ENCODE results near the gene TMEM147.

Gene TMEM147

DNA sequence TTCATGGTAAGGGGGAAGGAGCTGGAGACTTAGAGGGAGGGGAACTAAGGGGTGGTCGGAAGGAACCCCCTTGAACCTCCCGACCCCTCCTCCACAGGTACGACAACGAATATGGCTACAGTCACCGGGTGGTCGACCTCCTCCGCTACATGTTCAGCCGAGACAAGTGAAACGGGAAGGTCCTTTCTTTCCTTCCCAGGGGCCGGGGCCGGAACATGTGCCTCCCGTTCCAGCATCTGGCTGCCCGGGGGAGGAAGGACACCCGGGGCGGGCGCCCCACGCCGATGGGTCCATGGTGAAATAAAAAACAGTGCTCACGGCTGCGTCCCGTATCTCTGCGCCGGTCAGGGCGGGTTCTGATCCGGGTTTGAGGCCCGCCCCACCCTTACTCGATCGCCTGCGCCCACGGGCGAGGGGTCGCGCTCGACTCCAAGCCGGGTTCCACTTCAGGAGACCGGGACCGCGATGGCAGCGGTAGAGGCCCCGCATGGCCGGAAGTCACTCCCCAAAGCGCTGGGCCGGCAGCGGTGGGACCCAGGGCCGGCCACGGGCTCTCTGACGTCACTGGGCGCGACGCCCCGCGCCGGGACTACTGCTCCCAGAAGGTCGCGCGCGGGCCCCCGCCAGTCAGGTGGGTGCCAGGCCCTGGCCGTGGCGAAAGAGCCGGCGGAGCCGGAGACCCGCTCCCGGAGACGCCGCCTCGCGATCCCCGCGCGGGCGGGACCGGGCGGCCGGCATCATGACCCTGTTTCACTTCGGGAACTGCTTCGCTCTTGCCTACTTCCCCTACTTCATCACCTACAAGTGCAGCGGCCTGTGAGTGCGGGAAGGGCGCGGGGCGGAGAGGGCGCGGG, at the start of gene TMEM147:
Gene TMEM147 (plus strand): TSS at position 626 of the 854 bp plus-strand sequence. CDS start 114 bp downstream, at position 740.
- DNase-seq (ENCODE audit: low read depth), result peak; percentile 70

DNA sequence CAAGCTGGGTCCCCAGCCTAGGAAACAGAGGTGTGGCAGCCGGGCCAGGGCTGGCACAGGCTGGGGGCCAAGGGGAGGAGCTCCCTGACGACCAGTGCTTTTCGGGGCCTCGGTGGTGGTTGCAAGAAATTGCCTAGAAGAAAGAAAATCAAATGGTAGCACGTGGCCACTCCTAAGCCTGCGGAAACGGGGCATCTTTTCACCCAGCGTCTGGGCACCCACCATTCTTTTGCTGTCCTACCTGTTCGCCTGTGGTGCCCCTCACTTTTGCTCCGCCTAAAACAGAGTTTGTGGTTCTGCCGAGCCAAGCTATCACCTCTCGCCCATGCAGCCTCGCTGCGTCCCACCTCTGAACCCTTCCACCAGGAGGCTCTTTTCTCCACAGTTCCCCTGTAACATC, 48.0 kb upstream of the TMEM147 start:
- no peak for DNase-seq (ENCODE audit: low read depth)

- no peak for DNase-seq (ENCODE audit: low read depth)
Observed at GRCh38 chr19:35498220-35498619, 47.2 kb upstream of the TMEM147 start.

- DNase-seq (ENCODE audit: low read depth), result no peak
Observed at GRCh38 chr19:35498984-35499527, 46.4 kb upstream of the TMEM147 start.

GRCh38 chr19:35500611-35501010, 44.8 kb upstream of the TMEM147 start:
- no peak for DNase-seq (ENCODE audit: low read depth)

DNA sequence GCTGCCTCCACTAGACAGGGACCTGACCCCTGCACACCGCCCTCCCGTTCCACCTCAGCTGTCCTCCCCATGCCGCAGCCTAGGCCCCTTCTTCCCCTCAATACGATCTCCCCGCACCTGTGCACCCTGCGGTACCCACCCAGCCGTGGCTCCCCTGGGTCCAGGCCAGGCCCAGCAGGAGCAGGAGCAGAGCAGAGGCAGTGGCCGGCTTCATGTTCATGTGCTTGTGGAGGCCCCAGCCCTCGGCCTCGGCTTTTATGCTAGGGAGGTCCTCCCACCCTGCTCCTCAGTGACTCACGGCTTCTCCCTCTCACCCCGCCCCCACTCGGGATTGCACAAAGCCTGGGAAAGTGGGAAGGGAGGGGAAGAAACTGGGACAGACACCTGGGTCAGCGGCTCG, 43.7 kb upstream of the TMEM147 start:
- no peak for DNase-seq (ENCODE audit: low read depth)

DNA sequence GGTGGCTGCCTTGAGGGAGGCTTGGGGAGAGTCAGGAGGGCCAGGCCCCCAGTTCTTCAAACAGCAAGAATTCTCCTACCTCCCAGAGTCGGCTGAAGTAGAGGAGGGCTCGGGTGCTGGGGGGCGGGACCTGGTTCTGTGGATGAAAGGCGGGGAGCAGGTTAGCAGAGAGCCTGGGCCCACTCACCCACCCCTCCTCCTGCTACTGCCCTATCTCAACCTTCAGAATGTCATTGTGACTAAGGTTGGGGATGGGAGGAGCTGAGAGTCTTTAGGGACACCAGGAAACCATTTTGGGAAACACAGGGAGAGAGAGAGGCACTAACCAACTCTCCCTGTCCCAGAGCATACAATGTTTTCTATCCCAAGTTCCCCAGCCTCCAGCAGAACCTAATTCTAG, 42.7 kb upstream of the TMEM147 start:
- DNase-seq (ENCODE audit: low read depth), result no peak

GRCh38 chr19:35506011-35506410, 39.4 kb upstream of the TMEM147 start:
- DNase-seq (ENCODE audit: low read depth), result no peak

DNA sequence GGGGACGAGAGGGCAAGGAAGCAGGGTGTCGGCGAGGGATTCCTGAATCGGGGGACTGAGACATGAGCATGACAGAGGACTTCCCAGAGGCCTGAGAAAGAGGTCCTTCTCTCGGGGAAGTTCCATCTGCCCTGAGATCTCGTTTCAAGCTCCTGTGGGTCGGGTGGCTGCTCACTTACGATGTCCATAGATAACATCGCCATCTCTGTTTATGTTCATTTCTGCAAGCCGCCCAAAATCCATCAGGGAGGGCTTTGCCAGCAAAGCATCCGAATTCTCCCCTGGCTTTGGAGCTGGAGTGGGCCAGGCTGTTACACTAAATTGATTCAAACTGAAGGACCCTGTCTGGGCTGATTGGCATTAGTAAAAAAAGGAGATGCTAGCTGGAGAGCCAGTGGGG, 37.9 kb upstream of the TMEM147 start:
- DNase-seq (ENCODE audit: low read depth), result no peak

DNA sequence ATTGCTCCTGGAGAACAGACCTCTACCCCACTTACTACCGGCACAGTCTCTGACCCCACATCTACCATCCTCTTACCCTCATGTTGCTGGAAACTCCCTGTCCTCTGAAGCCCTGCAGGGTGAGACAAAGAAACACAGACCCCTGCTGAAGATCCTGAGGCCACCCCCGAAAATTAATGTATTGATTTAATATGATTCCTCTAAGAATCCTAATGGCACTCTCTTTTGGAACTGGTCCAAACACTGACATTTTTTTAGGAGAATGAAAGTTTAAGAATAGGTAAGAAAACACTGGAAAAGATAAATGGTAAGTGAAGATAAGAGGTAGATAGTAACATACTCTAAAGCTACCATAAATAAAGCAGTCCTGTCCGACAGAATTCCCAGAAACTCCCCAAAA, 37.3 kb upstream of the TMEM147 start:
- DNase-seq (ENCODE audit: low read depth), result no peak

GRCh38 chr19:35509018-35509652, 36.3 kb upstream of the TMEM147 start:
- no peak for DNase-seq (ENCODE audit: low read depth)

GRCh38 chr19:35509861-35510625, 35.4 kb upstream of the TMEM147 start:
- peak; percentile 58 for DNase-seq (ENCODE audit: low read depth)

GRCh38 chr19:35510626-35510964, 34.8 kb upstream of the TMEM147 start:
- no peak for DNase-seq (ENCODE audit: low read depth)

GRCh38 chr19:35511337-35511736, 34.1 kb upstream of the TMEM147 start:
- DNase-seq (ENCODE audit: low read depth), result no peak

DNA sequence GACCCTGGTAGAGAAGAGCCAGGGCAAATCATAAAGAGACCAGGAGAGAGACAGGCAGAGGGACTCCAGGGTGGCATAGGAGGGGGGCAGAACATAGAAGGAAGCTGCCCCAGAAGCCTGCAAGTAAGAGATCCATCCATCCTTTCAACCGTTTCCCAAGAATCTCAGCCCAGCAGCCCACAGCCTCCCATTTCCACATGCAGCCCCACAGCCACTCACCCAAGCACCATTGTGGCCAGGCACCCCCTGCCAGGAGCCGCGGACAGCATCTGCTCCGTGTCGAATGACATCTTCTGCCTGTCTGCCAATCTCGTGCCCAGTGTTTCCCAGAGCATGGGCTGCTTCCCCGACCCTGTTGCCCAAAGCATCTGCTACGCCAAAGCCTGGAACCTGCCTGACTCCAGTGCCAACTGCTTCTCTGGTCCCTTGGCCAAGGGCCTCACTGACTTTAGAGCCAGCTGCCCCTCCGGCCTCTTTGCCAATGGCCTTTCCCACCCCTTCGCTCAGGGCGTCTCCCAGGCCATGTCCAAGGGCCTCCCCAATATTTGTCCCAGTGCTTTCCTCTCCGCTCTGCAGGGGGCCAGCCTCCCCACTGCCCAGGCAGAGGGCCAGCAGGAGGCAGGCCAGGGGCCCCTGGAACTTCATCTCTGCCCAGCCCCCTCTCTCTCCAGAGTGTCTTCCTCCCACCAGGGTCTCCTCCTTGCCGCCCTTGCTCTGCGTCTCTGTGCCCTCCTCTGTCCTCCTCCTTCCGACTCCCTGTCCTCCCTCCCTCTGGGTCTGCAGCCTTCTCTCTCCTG, 32.4 kb upstream of the TMEM147 start:
- DNase-seq (ENCODE audit: low read depth), result no peak

- no peak for DNase-seq (ENCODE audit: low read depth)
Observed at GRCh38 chr19:35513628-35514281, 31.7 kb upstream of the TMEM147 start, which contains the start of gene DMKN. Gene DMKN, minus strand, starts transcription at chr19:35513649. Its CDS starts 174 bp downstream, at chr19:35513475.

DNA sequence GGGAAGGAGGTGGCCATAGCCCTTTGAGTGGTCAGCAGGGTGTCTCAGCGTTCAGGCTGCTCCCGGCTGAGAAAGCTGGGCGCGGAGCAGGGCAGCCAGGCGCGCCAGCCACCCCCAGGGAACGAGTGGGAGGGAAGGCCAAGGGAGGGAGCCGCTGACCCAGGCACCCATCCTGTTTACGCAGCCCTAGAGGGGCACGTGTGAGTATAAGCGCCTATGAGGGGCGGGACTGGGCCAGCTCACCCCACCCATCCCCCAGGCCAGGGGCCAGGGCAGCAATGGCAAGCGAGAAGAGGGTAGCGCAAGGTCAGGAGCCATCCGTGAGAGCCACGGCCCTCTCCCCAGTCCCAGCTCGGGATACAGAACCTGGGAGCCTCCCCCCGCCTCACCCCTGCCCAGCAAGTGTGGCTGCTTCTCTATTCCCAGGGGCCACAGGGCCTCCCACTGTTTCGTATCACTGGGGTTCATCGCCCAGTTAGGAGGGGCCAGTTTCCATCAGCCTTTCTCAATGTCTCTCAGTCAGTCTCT, 31.1 kb upstream of the TMEM147 start:
- no peak for DNase-seq (ENCODE audit: low read depth)

- DNase-seq (ENCODE audit: low read depth), result no peak
Observed at GRCh38 chr19:35516310-35516709, 29.1 kb upstream of the TMEM147 start.

- no peak for DNase-seq (ENCODE audit: low read depth)
Observed at GRCh38 chr19:35517342-35517741, 28.1 kb upstream of the TMEM147 start.

GRCh38 chr19:35518313-35518712, 27.1 kb upstream of the TMEM147 start:
- DNase-seq (ENCODE audit: low read depth), result no peak

DNA sequence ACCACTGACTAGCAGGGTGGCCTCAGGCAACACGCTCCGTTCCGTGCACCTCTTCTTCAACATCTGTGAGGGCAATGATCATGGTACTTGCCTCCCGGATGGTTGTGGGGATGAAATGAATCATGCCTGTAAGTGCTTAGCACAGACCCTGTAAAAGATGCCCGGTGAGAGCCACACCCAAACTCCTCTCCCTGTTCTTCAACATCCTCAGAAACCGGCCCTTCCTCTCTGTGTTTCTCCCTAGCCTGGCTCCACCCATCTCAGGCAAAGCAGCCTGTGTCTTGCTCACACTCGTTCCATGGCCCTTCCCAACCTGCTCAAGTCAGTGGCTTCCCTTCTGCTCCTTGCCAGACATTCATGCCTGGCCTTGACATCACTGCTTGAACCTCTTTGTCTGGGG, 26.1 kb upstream of the TMEM147 start:
- DNase-seq (ENCODE audit: low read depth), result no peak
